Mesenchymal stem cell (in vitro differentiated cells and primary cell): ENCODE results near the gene NXPE1.

Experiments
- DNase-seq: peaks from one replicate; pipeline ENCODE4 v3.0.0-alpha.2; 2013
- H2AFZ ChIP-seq: one replicate; pipeline ENCODE4 v1.6.1; 2013; ENCODE audit warnings: low read depth, mild to moderate bottlenecking, control low read depth, inconsistent platforms, low read length, moderate library complexity
- H2AK5ac ChIP-seq: 2 replicates; pipeline ENCODE4 v1.6.1; 2013; ENCODE audit warnings: low read length, moderate library complexity, mild to moderate bottlenecking, inconsistent platforms; ENCODE audit not compliant: severe bottlenecking
- H2BK120ac ChIP-seq: one replicate; pipeline ENCODE4 v1.6.1; 2013; ENCODE audit warnings: low read depth, mild to moderate bottlenecking, inconsistent platforms, low read length, moderate library complexity
- H2BK12ac ChIP-seq, 2 experiments: one replicate each; pipeline ENCODE4 v1.6.1; 2013; ENCODE audit warnings: inconsistent platforms in 2 of 2, low read length in 2 of 2, mild to moderate bottlenecking in 2 of 2, moderate library complexity in 2 of 2, control low read depth in 1 of 2
- H2BK15ac ChIP-seq: one replicate; pipeline ENCODE4 v1.6.1; 2013; ENCODE audit warnings: mild to moderate bottlenecking, low read depth, inconsistent platforms; ENCODE audit not compliant: poor library complexity, severe bottlenecking
- H2BK5ac ChIP-seq: 2 replicates; pipeline ENCODE4 v1.6.1; 2013; ENCODE audit warnings: low read depth, mild to moderate bottlenecking, low read length, control low read depth, inconsistent platforms; ENCODE audit not compliant: poor library complexity, severe bottlenecking
- H3K14ac ChIP-seq, 2 experiments: one replicate each; pipeline ENCODE4 v1.6.1; 2013; ENCODE audit warnings: inconsistent platforms in 2 of 2, low read length in 2 of 2, control low read depth in 1 of 2, mild to moderate bottlenecking in 1 of 2, moderate library complexity in 1 of 2
- H3K18ac ChIP-seq, 2 experiments: one replicate each; pipeline ENCODE4 v1.6.1; 2013; ENCODE audit warnings: inconsistent platforms in 2 of 2, low read length in 2 of 2, control low read depth in 1 of 2, low read depth in 1 of 2, mild to moderate bottlenecking in 1 of 2
- H3K23ac ChIP-seq, 2 experiments: one replicate each; pipeline ENCODE4 v1.6.1; 2013; ENCODE audit warnings: inconsistent platforms in 2 of 2, low read length in 2 of 2, mild to moderate bottlenecking in 2 of 2, moderate library complexity in 2 of 2, control low read depth in 1 of 2
- H3K27ac ChIP-seq: 2 replicates; pipeline ENCODE4 v1.5.1; 2013; ENCODE audit warnings: mild to moderate bottlenecking, moderate library complexity, low read length, control low read depth, inconsistent platforms; ENCODE audit not compliant: poor library complexity, severe bottlenecking
- H3K27me3 ChIP-seq, 2 experiments: 2 replicates each; pipeline versions ENCODE4 v1.6.1 to v1.7.0; 2013; ENCODE audit warnings: low read length in 2 of 2, mild to moderate bottlenecking in 2 of 2, moderate library complexity in 2 of 2, control low read depth in 1 of 2, inconsistent platforms in 1 of 2; ENCODE audit not compliant: control insufficient read depth in 1 of 2, insufficient read depth in 1 of 2
- H3K36me3 ChIP-seq, 2 experiments: 2 replicates each; pipeline versions ENCODE4 v1.6.1 to v1.7.0; 2013; ENCODE audit warnings: low read length in 2 of 2, control low read depth in 1 of 2, inconsistent platforms in 1 of 2, low read depth in 1 of 2, mild to moderate bottlenecking in 1 of 2; ENCODE audit not compliant: insufficient read depth in 2 of 2, control insufficient read depth in 1 of 2
- H3K4ac ChIP-seq, 2 experiments: one replicate each; pipeline ENCODE4 v1.6.1; 2013; ENCODE audit warnings: inconsistent platforms in 2 of 2, low read length in 2 of 2, mild to moderate bottlenecking in 2 of 2, moderate library complexity in 2 of 2, control low read depth in 1 of 2, low read depth in 1 of 2
- H3K4me1 ChIP-seq: 2 replicates; pipeline ENCODE4 v1.6.1; 2013; ENCODE audit warnings: low read depth, low read length, control low read depth; ENCODE audit not compliant: control insufficient read depth, insufficient read depth
- H3K4me2 ChIP-seq: 2 replicates; pipeline ENCODE4 v1.6.1; 2013; ENCODE audit warnings: low read length, mild to moderate bottlenecking, inconsistent platforms; ENCODE audit not compliant: poor library complexity, severe bottlenecking
- H3K4me3 ChIP-seq, 2 experiments: 2 replicates each; pipeline versions ENCODE4 v1.5.1 to v1.7.0; 2013; ENCODE audit warnings: low read length in 2 of 2, mild to moderate bottlenecking in 2 of 2, control low read depth in 1 of 2, low read depth in 1 of 2; ENCODE audit not compliant: insufficient read depth in 1 of 2
- H3K79me1 ChIP-seq: replicated peaks from 2 replicates; pipeline ENCODE4 v1.6.1; 2013; ENCODE audit warnings: mild to moderate bottlenecking, control low read depth, low read length, inconsistent platforms; ENCODE audit not compliant: poor library complexity, severe bottlenecking
- H3K9ac ChIP-seq: 2 replicates; pipeline ENCODE4 v1.7.0; 2013; ENCODE audit warnings: mild to moderate bottlenecking, low read length, moderate library complexity
- H3K9me3 ChIP-seq: 2 replicates; pipeline ENCODE4 v1.7.0; 2013; ENCODE audit warnings: mild to moderate bottlenecking, low read length; ENCODE audit not compliant: control insufficient read depth
- H4K8ac ChIP-seq: one replicate; pipeline ENCODE4 v1.6.1; 2013; ENCODE audit warnings: inconsistent platforms, mild to moderate bottlenecking, low read length, moderate library complexity
- H4K91ac ChIP-seq: one replicate; pipeline ENCODE4 v1.6.1; 2013; ENCODE audit warnings: mild to moderate bottlenecking, low read length, inconsistent platforms
- WGBS: methylation state at CpG from one replicate; pipeline ENCODE4 v1.1.7; 2013; ENCODE audit warnings: mixed read lengths; 5-methylcytosine and 5-hydroxymethylcytosine counted together

Gene NXPE1

GRCh38 chr11:114595571-114595970, 35.9 kb upstream of the NXPE1 start, which contains the start of gene NXPE4:
Gene NXPE4 (minus strand): TSS chr11:114595786. CDS start chr11:114594759, 1,027 bp downstream.
- Histone ChIP-seq H3K36me3 (no peaks in the 10 kb centered on the region), H2AK5ac (no peak within 1 kb of the TSS), H3K14ac (no peak within 1 kb of the TSS), H3K4ac (no peak within 1 kb of the TSS), H4K8ac (no peak within 1 kb of the TSS), H2BK5ac (no peak within 1 kb of the TSS), H2BK120ac (no peak within 1 kb of the TSS), H3K9me3 (no peaks in the 10 kb centered on the region), H3K9ac (no peak within 1 kb of the TSS), H3K27ac (no peak within 1 kb of the TSS), H3K4me3 (no peak within 1 kb of the TSS), H3K4me1 (no peaks in the 10 kb centered on the region), H4K91ac (no peak within 1 kb of the TSS), H3K27me3 (no peaks in the 10 kb centered on the region), H2BK12ac (no peak within 1 kb of the TSS), H3K79me1 (no peaks in the 10 kb centered on the region), H2BK15ac (no peak within 1 kb of the TSS), H2AFZ (no peak within 1 kb of the TSS), H3K23ac (no peak within 1 kb of the TSS), H3K4me2 (no peak within 1 kb of the TSS), H3K18ac (no peak within 1 kb of the TSS)
- 62% methylated on average over 2 of the region's 2 CpGs for WGBS
- DNase-seq, result no peak

GRCh38 chr11:114594703-114595102, 35.0 kb upstream of the NXPE1 start:
- no peak overlapping the region for H3K4me3 ChIP-seq
- H2BK5ac ChIP-seq, result no peak overlapping the region
- no peak for DNase-seq
- no peak overlapping the region for H2BK15ac ChIP-seq
- H3K4me2 ChIP-seq, result no peak overlapping the region
- H3K14ac ChIP-seq, result no peak overlapping the region
- no peak overlapping the region for H4K91ac ChIP-seq
- no peak overlapping the region for H3K27ac ChIP-seq
- H2AK5ac ChIP-seq, result no peak overlapping the region
- no peaks in the 10 kb centered on the region for H3K4me1 ChIP-seq
- H3K36me3 ChIP-seq, result no peaks in the 10 kb centered on the region
- H2AFZ ChIP-seq, result no peak overlapping the region
- no peak overlapping the region for H3K23ac ChIP-seq
- no peaks in the 10 kb centered on the region for H3K79me1 ChIP-seq
- H2BK120ac ChIP-seq, result no peak overlapping the region
- H3K18ac ChIP-seq, result no peak overlapping the region
- no peak overlapping the region for H3K4ac ChIP-seq
- H4K8ac ChIP-seq, result no peak overlapping the region
- no peak overlapping the region for H3K9ac ChIP-seq
- H2BK12ac ChIP-seq, result no peak overlapping the region
- H3K27me3 ChIP-seq, result no peaks in the 10 kb centered on the region
- 95% methylated on average over 3 of the region's 3 CpGs for WGBS
- no peaks in the 10 kb centered on the region for H3K9me3 ChIP-seq

- H3K4me1 ChIP-seq, result no peaks in the 10 kb centered on the region
- DNase-seq, result no peak
- no peak overlapping the region for H3K4ac ChIP-seq
- no peaks in the 10 kb centered on the region for H3K27me3 ChIP-seq
- H3K9ac ChIP-seq, result no peak overlapping the region
- H3K79me1 ChIP-seq, result no peaks in the 10 kb centered on the region
- no peak overlapping the region for H4K8ac ChIP-seq
- no peak overlapping the region for H4K91ac ChIP-seq
- no peak overlapping the region for H3K4me3 ChIP-seq
- no peak overlapping the region for H2BK15ac ChIP-seq
- H3K9me3 ChIP-seq, result peaks cover 40% of the 10 kb centered on the region
- no peak overlapping the region for H3K4me2 ChIP-seq
- H3K14ac ChIP-seq, result no peak overlapping the region
- H2AK5ac ChIP-seq, result no peak overlapping the region
- no peak overlapping the region for H3K23ac ChIP-seq
- no peak overlapping the region for H2AFZ ChIP-seq
- H2BK12ac ChIP-seq, result no peak overlapping the region
- no peak overlapping the region for H2BK5ac ChIP-seq
- no peak overlapping the region for H2BK120ac ChIP-seq
- WGBS, result 76% methylated on average over 3 of the region's 3 CpGs
- no peak overlapping the region for H3K27ac ChIP-seq
- H3K36me3 ChIP-seq, result no peaks in the 10 kb centered on the region
- no peak overlapping the region for H3K18ac ChIP-seq
These were observed 27.8 kb upstream of the NXPE1 start for GRCh38 chr11:114587398-114587953.

GRCh38 chr11:114586797-114587196, 27.1 kb upstream of the NXPE1 start:
- Histone ChIP-seq H2BK5ac (no peak overlapping the region), H3K4ac (no peak overlapping the region), H3K4me1 (no peaks in the 10 kb centered on the region), H3K27me3 (no peaks in the 10 kb centered on the region), H3K79me1 (no peaks in the 10 kb centered on the region), H3K4me2 (no peak overlapping the region), H3K4me3 (no peak overlapping the region), H2AFZ (no peak overlapping the region), H3K18ac (no peak overlapping the region), H3K36me3 (no peaks in the 10 kb centered on the region), H3K9ac (no peak overlapping the region), H4K91ac (no peak overlapping the region), H3K9me3 (peaks cover 40% of the 10 kb centered on the region), H2BK15ac (no peak overlapping the region), H3K23ac (no peak overlapping the region), H2BK120ac (no peak overlapping the region), H3K14ac (no peak overlapping the region), H3K27ac (no peak overlapping the region), H2BK12ac (no peak overlapping the region), H2AK5ac (no peak overlapping the region), H4K8ac (no peak overlapping the region)
- whole genome bisulfite sequencing, result 92% methylated on average over 5 of the region's 5 CpGs
- DNase-seq, result no peak
